KG1 (cell line): ENCODE data around the gene AIFM3.
"Not testable (repeated sequence)": the region's sequence is repeated elsewhere in the genome, so short reads cannot be mapped to it uniquely, and the experiment has no call there.

Experiments used
- DNase-seq: peaks from one replicate; lab custom pipeline; 2025; lab: John Stamatoyannopoulos, UW

AIFM3 gene

DNA sequence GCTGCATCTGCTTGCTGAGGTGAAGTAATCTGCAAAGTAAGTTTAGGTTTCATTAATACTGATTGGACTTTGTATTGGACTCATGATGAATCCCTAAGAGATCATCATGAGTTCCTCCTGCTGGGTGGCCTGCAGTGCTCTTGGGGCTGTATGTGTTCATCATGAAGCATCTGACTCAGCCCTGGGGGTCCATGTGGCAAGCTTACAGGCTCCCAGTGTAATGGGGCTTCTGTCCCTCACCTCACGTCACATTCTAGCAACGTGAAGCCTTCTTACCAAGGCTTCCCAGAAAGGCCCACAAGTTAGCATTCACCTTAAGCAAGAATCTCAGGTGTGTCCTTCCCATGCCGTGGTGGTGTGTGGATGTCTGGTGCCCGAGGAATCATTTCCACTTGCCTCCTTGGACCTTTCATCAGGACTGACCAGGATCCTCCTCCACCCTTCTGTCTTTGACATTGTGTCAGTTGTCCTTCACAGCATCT, 26.1 kb upstream of the AIFM3 start:
- DNase-seq, result no peak

DNA sequence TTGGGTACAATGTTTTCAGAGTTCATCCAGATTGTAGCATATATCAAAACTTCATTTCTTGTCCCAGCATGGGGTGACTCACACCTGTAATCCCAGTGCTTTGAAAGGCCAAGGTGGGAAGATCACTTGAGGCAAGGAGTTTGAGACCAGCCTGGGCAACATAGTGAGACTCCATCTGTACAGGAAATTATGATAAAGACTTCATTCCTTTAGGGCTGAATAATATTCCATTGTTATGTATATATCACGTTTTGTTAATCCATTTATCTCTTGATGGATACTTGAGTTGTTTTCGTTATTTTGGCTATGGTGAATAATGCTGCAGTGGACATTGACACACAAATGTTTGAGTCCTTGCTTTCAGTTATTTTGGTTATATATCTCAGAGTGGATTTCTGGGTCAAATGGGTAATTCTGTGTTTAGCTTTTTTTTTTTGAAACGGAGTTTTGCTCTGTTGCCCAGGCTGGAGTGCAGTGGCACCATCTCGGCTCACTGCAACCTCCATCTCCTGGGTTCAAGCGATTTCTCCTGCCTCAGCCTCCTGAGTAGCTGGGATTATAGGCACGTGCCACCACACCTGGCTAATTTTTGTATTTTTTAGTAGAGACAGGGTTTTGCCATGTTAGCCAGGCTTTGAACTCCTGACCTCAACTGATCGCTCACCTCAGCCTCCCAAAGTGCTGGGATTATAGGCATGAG, 24.7 kb upstream of the AIFM3 start:
- not testable (repeated sequence) for DNase-seq

DNA sequence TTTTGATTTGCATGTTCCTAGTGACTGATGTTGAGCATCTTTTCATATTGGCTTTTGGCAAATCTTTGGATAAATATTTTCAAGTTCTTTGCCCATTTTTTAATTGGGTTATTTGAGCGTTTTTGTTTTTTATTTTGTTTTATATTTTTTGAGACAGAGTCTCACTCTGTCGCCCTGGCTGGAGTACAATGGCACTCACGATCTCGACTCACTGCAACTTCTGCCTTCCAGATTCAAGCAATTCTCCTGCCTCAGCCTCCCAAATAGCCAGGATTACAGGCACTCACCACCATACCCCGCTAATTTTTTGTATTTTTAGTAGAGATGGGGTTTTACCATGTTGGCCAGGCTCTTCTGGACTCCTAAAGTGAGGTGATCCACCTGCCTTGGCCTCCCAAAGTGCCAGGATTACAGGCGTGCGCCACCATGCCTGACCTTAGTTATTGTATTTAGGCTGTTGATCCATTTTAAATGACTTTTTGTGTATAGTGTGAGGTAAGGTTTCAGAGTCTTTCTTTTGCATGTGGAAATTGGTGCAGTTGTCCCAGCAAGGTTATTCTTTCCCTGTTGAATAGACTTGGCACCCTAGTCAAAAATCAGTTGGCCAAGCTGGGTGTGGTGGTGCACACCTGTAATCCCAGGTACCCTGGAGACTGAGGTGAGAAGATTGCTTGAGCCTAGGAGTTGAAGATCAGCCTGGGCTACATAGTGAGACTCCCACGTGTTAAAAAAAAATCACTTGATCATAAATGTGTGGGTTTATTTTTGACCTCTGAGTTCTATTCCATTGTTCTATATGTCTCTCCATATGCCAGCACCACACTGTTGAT, 23.7 kb upstream of the AIFM3 start:
- DNase-seq, result no peak

DNA sequence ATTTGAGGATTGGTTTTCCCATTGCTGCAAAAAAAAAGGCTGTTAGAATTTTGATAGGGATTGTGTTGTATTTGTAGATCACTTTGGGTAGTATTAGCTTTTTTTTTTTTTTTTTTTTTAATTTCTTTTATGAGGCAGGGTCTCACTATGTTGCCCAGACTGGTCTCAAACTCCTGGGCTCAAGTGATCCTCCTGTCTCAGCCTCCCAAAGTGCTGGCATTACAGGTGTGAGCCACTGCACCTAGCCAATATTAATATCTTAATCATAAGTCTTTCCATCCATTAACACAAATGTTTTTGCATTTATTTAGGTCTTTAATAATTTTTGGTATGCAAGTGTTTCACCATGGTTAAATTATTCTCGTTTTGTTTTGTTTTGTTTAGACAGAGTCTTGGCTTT, 23.0 kb upstream of the AIFM3 start:
- no peak for DNase-seq

DNA sequence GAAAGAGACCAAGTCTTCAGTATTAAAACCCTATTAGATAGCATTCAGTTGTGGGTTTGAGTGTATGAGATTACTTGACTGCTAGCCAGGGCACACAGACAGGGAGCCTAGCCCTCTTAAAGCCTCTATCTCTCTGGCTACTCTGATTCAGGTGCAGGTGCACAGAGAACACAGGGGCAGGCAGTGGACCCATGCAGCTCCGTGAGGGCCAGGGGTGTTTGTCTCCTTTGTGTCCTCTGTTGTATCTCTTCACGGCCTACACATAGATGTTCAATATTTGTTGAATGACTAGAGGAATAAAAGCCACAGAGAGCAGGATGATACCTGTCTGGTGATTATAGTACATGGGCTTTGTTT, 21.5 kb upstream of the AIFM3 start:
- no peak for DNase-seq

DNA sequence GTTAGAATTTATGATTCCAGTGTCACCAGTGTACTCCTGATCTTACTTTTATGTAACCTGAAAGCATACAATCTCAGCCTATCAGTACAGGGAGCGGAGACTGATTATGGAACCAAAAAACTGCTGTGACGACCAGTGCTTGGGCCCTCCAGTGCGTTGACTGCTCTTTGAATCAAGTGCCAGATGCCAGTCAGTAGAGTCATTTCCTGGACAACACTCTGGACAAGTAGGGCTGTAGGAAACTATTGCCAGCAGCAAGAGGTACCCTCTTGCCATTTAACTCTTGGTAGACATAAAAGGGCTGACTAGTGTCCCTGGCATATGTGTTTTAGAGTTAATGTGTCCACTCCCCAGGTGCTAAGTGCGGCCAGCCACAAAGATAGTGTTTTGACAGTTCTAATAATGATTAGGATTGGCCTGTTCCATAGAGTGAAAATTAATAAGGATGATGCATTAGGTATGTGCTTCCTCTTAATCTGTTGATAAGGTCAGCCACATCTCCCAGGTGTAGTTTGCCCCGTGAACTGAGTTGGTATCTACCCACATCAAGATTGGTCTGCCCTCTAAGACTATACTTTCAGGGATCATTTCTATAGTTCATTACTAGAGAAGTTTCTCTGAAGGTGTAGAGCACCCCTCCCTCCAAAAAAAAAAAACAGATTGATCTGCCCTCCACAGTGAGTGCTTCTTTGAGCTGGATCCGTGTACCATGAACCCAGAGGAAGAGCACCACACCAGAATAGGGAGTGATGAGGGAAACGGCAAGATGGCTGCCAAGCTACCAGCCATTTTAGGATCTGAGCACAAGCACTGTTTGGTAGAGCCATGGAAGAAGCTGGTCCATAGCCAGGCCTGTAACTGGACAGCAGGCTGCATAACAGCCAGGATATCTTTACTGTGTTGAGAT, 20.7 kb upstream of the AIFM3 start:
- no peak for DNase-seq

DNA sequence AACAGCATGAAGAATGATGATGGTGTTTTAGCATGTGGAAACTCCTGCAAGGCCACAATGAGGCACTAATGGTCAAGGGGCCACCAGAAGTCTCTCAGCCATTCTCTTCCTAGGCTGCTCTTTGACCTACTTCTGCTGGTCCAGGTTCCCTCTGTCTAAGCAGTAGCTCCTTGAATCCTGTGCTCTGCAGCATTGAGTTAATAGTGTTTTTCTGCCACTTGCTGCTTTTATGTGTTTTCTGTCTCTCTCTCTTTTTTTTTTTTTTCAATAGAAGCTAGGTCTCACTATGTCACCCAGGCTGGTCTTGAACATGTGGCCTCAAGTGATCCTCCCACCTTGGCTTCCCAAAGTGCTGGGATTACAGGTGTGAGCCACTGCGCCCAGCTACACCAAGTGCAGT, 20.1 kb upstream of the AIFM3 start:
- no peak for DNase-seq

DNA sequence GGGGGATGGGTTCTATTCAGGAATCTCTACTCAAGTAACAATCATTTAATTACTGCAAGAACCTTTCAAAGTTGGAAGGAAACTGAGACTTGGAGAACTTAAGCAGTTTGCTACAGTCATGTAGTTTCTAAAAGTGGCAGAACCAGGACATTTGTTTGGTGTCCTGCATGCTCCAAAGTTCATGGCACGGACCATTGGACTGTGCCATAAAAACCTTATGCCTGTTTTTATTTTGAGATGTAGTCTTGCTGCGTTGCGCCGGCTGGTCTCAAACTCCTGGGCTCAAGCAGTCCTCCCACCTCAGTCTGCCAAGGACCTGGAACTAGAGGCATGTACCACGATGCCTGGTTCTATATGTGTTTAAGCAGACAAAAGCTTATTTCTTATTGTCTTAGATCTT, 18.6 kb upstream of the AIFM3 start:
- no peak for DNase-seq

DNA sequence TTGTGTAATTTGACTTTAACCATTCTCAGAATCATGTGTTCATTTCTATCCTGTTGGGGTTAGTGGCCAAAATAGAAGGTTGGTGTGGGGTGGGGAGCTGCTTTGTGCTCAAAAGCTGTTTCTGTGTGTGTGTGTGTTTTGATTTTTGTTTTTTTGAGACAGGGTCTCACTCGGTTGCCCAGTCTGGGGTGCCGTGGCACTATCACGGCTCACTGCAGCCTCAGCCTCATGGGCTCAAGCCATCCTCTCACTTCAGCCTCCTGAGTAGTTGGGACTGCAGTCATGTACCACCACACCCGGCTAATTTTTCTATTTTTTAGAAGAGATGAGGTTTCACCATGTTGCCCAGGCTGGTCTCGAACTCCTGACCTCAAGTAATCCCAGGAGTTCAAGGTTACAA, 18.1 kb upstream of the AIFM3 start:
- no peak for DNase-seq

DNA sequence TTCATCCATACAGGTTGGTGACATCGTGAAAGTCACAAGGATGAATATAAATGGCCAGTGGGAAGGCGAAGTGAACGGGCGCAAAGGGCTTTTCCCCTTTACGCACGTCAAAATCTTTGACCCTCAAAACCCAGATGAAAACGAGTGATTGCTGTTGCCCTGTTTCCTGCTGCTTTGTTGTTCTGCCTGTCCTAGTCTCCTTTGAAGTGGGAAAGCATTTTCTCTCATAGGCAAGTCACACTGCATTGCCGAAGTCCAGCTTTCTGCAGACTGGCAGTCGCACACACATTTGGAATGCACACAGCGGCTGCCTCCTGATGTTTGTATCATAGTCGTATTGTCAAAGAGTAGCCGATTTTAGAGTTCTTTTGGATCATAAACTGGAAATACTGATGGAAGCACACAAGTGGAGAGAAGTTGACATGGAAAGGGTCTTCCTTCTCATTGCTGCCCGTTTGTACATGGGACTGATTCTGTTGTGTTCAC, 17.3 kb upstream of the AIFM3 start:
- no peak for DNase-seq

DNA sequence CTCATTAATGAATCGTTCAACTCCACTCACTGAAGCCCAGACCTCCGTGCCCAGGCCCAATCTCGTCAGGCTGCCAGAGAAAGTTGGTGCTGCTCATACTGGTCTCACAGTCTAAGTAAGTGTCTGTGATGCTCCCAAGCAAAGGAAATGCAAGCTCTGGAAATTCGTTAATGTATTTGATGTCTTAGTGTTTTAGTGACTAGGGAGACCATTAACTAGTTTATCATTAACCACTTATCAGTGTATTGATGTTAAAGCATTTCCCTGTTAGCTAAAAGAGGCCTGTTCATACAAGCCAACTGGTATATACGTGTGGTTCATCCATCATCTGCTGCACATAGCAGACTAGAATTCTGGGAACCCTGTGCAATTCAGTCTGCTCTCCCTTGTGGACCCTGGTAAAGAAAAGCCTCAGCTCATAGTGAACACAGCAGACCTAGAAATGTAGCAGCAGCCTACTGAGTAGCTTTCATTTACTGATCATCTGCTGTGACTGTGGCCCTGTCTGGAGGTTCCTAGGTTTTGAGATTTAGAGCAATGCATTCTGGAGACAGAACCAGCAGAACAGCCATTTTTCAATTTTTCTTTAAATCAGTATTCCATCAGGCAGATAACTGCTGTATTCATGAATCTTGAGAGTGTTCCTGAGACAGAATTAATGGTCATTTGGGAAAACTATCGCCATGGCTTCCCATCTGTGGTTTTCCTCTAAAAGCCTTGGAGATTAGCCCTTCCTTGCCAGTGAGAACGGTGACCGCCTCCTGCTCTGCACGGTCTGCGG, 15.7 kb upstream of the AIFM3 start:
- DNase-seq, result no peak

DNA sequence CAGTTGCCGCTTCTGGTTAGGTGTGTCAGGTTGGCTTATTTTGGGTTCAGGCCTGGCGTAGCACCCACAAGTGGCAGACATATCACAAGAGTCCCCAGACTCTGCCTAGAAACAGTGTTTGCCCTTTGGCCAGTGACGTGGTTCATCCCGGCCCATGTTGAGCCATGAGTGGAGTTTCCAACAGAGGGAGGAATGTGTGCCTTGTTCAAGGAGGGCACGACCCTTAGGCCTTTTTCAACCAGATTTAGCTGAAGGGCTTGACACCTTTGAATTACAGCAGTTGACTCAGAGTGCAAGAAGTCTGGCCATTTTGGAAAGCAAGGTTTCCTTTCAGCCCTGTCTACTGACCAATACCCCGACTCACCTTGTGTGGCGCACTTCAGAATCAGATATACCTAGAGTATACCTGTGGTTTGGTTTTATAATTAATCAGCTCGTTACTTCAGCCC, 15.1 kb upstream of the AIFM3 start:
- DNase-seq, result no peak

DNA sequence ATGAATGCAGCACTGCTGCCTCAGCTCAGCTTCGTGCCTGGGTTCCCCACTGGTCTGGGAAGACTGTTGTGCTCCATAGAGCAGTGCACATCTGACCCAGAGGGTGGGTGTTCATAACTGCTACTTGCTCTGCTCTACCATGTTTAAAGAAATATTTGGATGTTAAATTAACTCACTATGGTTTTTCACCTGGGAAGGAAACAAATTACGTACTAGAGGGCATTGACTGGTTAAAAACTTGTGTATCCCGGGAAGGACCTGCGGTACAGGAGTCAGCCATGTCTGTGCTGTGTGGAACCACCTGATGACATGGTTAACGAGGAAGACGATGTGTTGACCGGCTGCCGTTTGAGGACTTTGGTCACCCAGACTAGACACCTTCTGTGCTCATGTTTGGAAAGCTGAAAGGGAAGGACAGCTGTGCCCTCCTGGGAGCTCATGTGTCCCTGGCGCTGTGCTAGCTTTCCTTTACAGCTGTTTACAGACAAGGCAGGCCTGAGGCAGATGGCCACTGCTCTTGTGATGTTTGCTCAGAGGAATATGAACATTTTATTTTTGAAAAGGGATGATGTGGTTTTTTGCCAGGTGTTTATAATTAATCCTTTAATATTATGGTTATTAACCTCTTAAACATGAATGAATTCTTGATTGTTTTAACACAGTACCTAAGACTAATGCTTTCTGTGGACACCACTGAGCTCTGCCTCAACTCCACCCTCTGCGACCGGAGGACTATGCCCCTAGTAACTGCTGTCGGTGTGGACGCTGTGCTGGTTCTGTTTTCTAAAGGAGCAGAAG, 14.3 kb upstream of the AIFM3 start:
- no peak for DNase-seq

DNA sequence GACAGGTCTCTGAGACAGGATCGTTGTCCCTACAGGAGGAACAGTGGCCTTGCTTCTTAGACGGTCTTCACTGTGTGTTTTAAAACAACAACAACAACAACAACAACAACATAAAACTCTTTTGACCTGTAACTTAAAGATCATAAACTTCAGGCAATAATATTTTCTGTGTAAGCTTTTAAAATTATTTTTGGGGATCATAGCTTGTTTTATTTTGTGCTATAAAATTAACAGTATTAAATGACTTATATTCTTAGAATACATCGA, 13.8 kb upstream of the AIFM3 start:
- no peak for DNase-seq

DNA sequence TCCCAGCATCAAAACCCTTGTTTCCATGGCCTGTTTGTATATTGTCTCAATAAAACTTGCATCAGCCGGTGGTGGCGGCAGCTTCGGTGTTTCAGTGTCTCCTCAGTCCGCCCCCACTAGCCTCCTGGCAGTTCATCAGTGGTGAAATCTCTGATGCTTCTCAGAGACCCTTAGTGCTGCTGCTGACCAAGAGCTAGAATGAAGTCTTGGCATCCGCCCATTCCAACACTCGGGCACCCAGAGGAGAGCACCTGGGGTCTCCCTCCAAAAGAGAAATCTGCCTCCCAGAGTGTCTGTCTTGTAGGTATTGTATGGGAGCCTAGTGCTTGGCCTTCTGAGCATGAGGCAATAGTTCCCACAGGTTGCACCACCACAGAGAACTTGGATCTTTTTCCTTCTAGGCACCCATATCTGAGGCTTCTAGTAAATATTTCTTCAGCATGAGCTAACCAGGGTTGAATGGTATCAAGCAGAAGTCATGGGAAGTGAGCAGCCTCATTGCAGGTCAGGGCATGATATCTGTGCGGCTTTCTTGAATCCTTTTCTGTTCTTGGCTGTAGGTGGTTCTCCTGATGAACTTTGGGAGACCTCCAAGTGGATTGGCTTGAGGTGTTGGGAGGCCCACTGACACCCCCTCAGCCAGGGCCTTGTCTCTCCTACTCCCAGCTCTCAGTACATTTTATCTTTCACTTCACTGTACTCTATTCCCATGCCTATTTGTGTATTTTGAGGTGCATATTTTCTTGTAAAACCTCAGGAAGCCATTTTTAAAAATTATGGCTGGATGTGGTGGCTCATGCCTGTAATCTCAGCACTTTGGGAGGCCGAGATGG, 13.2 kb upstream of the AIFM3 start:
- DNase-seq, result no peak

DNA sequence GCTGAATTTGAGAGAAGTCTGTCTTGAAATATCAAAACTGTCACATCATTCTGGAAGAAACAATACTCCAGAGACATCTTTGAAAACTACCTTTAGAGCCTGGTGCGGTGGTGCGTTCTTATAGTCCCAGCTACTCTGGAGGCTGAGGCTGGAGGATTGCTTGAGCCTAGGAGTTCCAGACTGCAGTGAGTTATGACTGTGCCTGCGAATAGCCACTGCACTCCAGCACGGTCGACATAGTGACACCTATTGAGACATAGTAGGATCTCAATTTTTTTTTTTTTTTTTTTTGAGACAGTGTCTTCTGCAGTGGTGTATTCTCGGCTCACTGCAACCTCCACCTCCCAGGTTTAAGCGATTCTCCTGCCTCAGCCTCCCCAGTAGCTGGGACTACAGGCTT, 11.5 kb upstream of the AIFM3 start:
- no peak for DNase-seq

DNA sequence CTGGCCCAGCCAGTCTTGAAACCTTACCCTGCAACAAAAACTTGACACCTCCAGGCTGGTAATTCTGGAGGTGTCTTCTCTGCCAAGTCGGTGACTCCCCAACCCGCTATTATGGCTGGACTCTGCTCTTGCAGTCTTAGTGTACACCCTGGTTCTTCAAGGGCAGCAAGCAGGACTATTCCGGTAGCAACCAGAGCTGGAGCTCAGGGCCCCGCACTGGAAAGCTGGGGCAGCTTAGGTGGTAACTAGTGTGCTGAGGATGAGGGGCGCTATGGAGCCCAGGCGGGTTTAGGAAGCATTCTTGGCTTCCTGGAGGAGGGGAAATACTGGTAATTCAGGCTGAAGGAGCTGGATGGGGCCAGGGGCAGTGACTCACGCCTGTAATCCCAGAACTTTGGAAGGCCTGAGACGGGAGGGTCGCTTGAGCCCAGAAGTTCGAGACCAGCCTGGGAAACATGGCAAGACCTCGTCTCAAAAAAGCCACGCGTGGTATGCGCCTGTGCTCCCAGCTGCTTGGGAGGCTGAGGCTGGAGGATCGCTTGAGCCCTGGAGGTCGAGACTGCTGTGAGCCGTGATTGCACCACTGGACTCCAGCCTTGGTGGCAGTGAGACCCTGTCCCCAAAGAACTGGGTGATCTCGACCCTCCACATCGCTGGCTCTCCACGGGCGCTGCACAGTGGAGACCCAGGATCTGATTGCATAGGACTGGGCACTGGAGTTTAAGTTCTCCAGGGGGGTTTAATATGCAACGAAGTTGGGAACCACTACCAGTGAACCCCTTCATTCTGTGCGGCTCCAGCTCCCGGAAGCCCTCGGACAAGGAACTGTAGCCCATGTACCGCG, 10.6 kb upstream of the AIFM3 start:
- no peak for DNase-seq

DNA sequence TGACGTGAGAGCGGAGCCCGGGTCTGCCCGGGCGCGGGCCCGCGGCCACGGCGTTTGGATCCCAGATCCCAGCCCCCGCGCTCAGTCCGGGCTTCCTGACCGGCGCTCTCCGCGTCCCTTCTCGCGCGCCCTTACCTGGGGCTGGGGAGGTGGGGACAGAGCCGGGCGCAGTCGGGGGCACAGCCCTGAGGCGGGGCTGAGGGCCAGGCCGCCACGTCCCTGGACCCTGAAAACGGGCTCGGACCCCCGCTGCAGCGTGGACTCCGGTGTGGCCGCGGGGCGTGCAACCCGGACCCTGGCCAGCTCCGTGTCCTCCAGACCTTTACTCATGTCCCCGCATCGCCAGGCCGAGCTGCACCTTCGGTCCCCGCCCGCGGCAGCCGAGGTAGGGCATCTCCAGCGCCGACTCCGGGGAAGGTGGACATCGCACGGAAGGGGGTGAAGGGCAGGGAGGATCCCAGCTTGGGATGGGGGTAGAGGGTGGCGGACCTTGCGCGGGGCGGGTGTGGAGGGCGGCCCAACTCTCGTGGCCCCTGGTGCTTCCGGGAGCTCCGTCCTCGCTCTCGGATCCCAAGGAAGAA, 9.9 kb upstream of the AIFM3 start:
- DNase-seq, result no peak
